ENCODE measurements around the gene MPIG6B.
A peak's percentile ranks its signal among the peaks of the same experiment; 100 is the strongest.

The MPIG6B gene

DNA sequence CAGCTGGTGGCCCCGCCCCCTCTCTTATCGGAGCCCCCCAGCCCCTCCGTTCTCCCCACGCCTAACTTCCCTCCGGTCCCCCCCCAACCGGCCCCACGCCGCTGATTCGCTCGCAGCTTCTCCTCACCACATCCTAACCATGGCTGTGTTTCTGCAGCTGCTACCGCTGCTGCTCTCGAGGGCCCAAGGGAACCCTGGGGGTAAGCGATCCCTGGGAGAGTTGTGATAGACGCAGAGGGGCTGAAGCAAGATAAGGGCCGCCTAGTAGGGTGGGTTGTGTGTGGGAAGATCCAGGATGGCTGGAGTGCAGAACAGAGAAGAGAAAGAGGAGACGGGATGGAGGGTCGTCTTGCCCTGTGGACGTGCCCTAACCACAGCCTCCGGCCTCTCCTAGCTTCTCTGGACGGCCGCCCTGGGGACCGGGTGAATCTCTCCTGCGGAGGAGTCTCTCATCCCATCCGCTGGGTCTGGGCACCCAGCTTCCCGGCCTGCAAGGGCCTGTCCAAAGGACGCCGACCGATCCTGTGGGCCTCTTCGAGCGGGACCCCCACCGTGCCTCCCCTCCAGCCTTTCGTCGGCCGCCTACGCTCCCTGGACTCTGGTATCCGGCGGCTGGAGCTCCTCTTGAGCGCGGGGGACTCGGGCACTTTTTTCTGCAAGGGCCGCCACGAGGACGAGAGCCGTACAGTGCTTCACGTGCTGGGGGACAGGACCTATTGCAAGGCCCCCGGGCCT lies at the start of gene MPIG6B:
TSS of gene MPIG6B (plus strand) at position 129 of the 735 bp plus-strand sequence. CDS start at position 140, 11 bp downstream.
- DNase-seq, result no peak

DNA sequence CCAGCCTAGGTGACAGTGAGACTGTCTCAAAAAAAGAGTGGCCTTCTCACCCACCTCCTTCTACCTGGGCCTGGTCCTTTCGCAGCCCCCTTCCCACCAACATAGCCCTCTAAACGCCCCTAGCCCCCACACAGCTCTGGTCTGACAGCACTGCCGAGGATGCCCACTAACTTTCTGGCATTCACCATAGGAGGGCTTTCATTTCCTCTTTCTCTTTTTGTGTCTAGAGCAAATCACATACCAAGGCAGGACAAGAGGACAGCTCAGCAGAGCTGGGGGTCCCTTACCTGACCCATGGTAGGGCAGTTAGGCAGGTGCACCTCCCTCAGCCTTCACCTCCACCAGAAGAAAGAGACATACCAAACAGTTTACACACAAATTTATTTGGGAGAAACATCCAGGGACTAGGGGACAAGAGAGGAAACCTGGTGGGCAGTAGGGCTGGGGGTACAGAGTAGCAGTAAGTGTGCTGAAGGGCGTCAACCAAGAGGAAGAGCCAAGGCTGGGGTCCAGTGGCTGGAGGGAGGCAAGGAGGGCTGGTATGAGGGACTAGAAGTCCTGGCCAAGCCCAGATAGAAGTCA lies 46.8 kb upstream of the MPIG6B start:
- DNase-seq, result no peak

DNA sequence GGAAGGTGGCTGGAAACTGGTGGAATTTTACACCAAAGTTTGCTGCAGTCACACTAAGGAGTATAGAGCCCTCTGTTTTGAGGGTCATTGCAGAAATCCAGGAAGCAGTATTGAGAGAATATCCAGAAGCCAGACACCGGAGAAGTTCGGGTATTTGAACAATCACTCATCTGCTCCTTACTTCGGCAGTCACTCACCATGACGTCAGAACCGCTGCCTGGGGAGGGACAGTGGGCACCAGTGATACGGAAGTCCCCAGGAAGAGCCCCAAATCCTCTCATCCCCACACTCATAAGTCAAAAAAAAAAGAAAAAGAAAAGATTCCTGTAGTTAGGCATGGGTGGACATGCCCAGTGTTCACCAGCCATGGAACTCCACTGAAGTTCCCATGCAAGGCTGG lies 46.3 kb upstream of the MPIG6B start:
- no peak for DNase-seq

GRCh38 chr6:31677955-31678354 lies 45.2 kb upstream of the MPIG6B start:
- DNase-seq, result no peak

DNA sequence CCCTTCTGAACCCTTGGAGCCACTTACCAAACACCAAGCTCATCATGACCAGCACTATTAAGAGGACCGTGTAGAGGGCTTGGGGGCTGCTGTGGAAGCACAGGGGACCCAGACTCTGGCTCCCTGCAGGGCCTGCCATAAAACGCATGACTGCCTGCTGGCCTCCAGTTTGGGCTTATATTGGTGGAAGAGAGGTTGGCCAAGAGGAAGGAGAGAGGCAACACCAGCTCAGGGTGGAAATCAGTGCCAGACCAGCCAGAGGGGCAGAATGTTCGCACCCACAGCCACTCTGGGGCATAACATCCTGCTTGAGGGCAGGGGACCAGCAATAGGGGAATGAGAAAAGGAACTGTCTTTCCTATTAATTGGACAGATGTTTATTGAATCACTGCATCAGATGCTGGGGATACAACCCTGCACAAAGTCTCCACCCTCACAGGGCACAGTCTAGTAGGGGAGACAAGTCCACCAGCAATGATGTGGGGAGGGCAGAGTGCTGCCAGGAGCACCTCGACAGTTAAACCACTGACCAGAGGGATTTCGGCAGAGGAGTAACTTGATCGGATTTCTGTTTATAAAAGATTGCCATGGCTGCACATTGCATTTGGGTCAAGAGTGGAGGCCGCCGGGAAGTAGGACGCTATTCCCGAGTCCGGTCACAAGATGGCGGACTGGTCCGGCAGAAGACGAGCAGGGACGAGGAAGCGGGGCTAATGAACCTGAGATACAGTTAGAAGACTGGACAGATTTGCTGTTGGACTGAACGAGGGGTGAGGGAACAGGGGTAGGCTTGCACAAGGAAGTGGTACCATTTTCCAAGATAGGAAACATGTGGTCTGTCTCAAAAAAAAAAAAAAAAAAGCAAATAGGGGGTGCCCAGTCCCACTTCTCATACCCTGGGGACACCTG lies 42.7 kb upstream of the MPIG6B start, which contains the start of gene LY6G5C:
TSS of gene LY6G5C (minus strand) at position 842 of the 909 bp plus-strand sequence. CDS start at position 148, 694 bp downstream.
- DNase-seq, result peak; percentile 43

DNA sequence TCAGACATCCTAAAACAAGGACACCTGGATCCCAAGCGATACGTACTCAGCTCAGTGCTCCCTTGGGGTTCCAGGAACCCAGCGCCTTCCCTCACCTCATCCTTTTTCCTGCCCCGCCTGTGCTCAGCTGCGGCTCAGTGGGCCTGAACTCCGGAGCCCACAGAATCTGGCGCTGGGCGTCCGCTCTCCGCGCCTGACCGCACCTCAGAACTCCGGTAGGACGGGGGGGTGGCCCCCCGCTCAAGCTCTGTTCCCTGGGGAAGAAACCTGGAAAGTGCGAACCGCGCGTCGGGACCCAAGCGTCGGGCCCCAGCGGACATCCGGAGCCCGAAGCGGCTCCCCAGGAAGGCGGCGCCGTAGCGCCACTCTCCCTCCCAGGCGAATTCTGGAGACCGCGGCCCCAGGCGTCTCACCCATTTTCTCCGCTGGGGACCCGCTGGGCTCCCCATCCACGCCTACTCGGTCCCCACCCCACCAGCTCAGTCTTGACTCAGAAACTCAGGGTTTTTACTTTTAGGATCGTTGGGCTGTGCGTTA lies 42.0 kb upstream of the MPIG6B start:
- no peak for DNase-seq

DNA sequence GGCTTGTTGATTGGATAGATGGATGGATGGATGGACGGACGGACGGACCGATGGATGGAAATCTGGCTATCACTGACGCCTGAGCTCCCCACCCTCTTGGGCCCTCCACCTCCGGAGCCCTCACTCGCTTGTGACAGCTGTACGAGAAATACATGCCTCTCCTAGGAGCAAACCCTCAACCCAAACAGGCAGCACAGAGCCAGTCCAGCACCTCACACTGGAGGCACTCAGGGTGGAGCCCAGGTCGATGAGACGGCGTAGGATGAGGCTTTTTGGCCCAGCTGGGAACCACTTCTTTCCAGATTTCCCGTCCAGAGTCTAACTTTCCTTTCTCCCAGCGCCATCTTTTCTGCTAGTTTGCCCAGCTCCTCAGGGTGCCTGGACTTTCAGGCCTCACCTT lies 39.6 kb upstream of the MPIG6B start:
- DNase-seq, result no peak

DNA sequence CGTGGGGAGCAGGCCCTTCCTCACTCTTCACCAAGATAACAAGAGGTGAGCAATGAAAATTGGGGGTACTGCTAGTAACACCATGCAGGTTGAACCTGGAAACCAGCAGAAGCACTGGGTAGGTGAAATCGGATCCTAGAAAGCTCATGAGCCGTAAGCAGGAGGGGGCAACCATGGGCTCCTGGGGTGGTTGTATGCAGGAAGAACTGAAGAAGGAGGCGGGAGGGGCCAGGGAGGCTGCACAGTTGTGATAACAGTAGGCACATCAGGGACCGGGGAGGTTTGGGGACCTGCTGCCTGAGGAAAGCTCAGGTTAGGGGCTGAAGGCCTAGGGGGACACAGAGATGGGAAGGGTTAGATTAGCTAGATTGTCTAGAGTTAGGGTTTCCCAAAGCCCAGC lies 36.7 kb upstream of the MPIG6B start:
- no peak for DNase-seq

DNA sequence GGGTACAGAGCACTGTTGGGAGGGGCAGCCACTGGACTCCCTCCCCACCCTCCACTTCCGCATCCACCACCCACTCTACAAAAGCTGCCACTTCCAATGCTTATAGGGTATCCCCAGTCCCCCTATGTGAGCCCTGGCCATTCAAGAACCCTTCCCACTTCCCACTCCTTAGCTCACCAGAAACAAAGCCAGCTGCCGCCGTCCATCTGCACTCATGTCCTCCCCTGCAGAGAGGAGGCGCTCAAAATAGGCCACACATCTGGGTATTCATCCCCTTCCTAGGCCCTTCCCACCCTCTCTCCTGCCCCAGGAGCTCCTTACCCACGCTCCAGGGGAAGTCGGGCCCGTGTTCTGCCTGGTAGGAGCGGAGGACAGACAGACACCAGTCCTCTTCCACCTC lies 35.9 kb upstream of the MPIG6B start:
- DNase-seq, result no peak

- no peak for DNase-seq
These were observed 35.1 kb upstream of the MPIG6B start for GRCh38 chr6:31687860-31688693.

GRCh38 chr6:31689249-31690110 lies 33.7 kb upstream of the MPIG6B start:
- DNase-seq, result no peak

- no peak for DNase-seq
These were observed 32.7 kb upstream of the MPIG6B start for GRCh38 chr6:31690231-31691077.

- no peak for DNase-seq
These were observed 32.1 kb upstream of the MPIG6B start for GRCh38 chr6:31691078-31691463.

- no peak for DNase-seq
These were observed 31.5 kb upstream of the MPIG6B start for GRCh38 chr6:31691564-31692108.

DNA sequence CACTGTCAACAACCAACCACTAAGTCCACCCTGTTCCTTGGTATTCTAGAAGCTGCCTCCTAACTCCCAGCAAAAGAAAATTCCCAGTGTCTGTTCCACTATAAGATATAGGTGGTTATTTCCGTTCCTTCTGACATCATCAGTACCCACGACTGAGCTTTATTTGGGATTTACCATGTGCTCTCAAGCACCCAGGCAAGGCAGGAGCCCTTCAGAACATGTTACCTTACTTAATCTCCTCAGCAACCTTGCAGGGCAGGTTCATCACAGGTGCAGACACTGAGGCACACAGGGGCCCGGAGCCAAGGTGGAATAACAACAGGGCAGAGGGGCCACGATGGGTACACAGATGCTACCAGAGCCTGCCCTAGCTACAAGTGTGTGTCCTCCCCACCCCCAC lies 30.8 kb upstream of the MPIG6B start:
- DNase-seq, result no peak

DNA sequence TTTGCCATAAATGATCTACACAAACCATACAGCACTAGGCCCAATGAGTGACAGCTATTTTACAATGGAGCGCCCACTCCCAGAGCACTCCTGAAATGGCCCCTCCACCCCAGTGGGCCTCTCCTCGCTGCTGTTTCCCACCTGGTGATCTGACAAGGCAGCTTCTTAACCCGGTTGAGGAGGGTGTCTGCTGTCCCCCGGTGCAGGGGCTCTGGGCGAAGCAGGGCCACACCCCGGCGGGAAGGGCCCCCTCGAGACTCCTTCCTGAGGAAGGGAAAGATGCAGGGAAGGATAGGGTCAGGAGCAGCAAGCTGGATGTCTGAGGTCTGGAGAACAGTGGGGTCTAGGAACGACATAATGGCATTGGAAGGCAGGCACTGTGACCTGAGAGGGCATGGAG lies 30.3 kb upstream of the MPIG6B start:
- DNase-seq, result no peak

DNA sequence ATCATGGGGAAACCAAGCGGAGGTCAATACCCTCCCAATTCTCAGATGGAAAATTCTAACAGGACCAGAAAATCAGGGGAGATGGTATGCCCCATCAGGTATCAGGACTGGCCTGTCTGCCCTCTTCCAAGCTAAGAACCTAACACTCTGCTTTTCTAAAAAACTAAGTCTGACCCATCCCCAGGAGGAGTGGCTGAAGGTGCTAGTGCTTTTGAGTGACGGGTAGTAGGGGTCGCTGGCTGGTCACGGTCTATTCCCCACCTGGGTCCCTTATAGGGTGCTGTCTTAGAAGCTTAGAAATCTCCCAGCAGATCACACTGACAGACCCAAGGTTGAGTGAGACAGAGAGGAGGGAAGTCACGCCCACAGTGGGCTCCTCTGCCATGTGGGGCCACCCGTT lies 29.6 kb upstream of the MPIG6B start:
- DNase-seq, result no peak

- DNase-seq, result no peak
These were observed 25.6 kb upstream of the MPIG6B start for GRCh38 chr6:31697555-31697954.

DNA sequence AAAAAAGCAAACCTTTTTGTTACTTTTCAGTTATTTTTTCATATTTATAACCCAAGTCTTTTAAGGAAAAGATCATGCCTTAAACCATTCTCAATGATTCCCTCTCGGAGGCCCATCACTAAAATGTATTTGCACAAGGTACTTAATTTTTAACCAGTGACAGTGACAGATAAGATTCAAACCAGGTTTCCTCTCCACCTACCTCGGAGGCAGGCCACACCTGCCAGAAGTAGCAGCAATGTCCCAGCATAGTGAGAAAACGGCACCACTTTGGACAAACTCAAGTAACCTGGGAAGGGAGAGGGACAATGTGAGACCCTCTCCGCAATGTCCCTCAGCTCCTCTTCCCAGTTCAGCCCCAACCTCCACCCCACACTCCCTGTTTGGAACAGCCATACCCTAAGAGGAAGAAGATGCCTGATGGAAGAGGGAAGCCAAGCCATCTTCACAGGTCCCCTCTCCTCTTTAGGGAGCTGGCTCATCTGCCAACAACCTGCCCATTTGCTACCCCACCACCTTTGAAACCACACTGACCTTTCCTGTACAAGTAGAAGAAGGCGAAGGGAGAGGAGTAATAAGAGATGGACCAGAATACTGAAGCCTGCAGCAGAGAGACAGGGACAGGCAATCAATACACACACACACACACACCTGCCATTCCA lies 22.3 kb upstream of the MPIG6B start:
- no peak for DNase-seq
